HS-5 (cell line): Measurements from ENCODE around the gene UBC.
A peak's percentile ranks its signal among the peaks of the same experiment; 100 is the strongest.
"Not testable (repeated sequence)": the region's sequence is repeated elsewhere in the genome, so short reads cannot be mapped to it uniquely, and the experiment has no call there.

Source experiments
- DNase-seq: peaks from one replicate; pipeline ENCODE4 v3.0.0-alpha.2; 2012; ENCODE audit warnings: low read depth

UBC gene

DNA sequence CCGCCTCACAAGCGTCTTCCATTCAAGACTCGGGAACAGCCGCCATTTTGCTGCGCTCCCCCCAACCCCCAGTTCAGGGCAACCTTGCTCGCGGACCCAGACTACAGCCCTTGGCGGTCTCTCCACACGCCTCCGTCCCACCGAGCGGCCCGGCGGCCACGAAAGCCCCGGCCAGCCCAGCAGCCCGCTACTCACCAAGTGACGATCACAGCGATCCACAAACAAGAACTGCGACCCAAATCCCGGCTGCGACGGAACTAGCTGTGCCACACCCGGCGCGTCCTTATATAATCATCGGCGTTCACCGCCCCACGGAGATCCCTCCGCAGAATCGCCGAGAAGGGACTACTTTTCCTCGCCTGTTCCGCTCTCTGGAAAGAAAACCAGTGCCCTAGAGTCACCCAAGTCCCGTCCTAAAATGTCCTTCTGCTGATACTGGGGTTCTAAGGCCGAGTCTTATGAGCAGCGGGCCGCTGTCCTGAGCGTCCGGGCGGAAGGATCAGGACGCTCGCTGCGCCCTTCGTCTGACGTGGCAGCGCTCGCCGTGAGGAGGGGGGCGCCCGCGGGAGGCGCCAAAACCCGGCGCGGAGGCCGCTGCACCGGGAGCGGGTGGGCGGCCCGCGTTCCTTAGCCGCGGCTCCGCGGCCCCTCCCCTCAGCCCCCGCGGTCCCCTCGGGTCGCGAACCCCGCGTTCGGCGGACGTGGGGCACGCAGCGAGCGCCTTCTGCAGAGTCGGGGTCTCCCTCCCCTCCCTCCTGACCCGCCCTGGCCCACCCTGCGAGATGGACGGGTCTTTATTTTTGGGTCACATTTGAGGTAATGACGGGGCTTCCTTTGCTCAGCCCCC, at the start of gene UBC:
UBC (minus strand) TSS at position 259 of the 847 bp plus-strand sequence. CDS start 879 bp downstream, outside the sequence.
- peak; percentile 95 for DNase-seq

- no peak for DNase-seq
Measured at GRCh38 chr12:124963211-124963610, 48.8 kb upstream of the UBC start.

DNA sequence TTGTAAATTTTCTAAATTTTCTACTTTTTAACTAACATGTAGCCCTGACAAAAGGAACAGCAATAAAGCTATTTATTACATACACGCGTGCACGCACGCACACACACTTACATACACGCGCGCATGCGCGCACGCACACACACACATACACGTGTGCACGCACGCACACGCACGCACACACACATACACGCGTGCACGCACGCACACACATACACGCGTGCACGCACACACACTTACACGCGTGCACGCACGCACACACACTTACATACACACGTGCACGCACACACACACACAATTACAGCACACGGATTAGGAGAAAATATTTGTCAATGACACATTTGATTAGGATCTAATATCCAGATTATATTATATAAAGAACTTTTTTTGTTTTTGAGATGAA, 46.6 kb upstream of the UBC start:
- DNase-seq = no peak

DNA sequence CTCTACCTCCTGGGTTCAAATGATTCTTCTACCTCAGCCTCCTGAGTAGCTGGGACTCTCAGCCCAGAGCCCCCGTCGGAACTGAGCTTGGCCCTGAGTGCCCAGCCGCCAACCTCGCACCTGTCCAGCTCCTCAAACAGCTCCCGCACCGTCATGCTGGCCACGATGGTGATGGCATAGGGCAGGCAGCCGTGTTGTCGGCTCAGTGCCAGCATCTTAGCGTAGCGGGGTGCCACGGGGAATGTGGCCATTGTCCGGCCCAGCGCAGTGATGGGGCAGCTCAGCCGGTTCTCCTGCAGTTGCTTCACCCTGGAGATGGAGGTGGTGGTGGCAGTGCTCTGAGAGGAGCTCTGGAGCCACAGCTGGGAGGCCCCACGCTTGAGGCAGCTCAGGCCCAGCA, 42.1 kb upstream of the UBC start:
- DNase-seq = no peak

DNA sequence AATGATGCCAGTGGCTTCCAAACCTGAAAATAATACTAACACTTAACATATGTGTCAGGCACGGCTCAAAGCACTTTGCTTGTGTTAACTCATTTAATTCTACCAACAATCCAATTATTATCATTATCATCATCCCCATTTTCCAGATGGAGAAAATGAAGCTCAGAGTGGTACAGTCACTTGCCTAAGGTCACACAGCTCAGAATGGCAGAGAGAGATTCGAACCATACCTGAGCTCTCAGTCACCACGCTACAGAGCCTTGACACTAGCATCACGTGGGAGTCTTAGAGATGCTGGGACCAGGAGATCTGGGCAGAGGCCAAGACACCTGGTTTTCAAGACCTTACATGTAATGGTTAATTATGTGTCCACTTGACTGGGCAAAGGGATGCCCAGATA, 40.3 kb upstream of the UBC start:
- DNase-seq = no peak

DNA sequence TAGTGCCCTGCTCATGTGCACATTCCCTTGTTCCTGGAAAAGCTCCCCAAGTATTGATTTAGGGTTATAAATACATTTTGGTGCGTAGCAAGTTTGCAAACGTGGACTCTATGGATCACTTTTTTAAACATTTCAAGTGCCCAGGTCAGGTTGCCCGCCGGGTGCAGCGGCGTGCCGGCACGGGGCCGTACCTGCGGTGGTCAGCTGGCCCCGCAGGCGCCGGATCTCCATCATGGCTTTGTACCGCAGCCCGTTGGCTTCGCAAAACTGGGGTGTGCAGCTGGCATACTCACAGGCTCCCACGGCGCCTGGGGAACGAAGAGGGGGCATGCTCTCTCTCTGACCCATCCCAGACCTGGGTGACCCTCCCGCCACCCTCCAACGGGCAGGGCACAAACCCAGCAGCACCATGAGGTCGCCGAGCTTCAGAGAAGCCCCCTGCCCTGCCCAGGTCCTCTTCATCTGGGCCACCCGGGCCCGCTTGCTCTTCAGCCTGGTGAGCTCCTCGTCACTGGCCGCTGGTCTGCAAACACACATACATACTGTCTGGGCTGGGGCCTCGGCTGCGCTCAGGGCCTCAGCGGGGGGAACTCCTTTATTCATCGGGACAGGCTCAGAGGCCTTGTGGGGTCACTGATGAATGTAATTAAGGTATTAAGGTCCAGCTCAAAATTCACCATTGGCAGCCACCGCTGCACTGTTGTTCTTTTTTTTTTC, 39.4 kb upstream of the UBC start:
- no peak for DNase-seq

- no peak for DNase-seq
Measured at GRCh38 chr12:124952801-124953200, 38.4 kb upstream of the UBC start.

GRCh38 chr12:124952295-124952694, 37.8 kb upstream of the UBC start:
- no peak for DNase-seq

- no peak for DNase-seq
Measured at GRCh38 chr12:124949779-124950728, 35.6 kb upstream of the UBC start.

DNA sequence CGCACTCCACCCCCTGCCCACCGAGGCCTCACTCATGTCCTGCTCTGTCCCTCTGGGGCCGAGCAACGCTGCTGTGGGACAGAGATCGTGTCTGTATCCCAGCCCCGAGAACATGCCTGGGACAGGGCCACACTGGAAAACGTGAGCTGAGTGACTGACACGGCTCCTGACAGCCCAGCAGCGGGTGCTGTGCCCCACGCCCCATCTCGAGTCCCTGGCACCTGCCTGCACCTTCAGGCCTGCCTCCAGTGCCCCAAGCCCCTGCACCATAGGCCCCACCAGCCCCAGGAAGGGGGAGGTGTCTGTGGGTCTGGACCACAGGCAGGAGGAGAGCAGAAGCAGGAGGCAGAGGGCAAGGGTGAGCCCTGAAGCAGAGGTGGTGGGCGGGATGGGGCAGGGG, 34.6 kb upstream of the UBC start:
- no peak for DNase-seq

DNA sequence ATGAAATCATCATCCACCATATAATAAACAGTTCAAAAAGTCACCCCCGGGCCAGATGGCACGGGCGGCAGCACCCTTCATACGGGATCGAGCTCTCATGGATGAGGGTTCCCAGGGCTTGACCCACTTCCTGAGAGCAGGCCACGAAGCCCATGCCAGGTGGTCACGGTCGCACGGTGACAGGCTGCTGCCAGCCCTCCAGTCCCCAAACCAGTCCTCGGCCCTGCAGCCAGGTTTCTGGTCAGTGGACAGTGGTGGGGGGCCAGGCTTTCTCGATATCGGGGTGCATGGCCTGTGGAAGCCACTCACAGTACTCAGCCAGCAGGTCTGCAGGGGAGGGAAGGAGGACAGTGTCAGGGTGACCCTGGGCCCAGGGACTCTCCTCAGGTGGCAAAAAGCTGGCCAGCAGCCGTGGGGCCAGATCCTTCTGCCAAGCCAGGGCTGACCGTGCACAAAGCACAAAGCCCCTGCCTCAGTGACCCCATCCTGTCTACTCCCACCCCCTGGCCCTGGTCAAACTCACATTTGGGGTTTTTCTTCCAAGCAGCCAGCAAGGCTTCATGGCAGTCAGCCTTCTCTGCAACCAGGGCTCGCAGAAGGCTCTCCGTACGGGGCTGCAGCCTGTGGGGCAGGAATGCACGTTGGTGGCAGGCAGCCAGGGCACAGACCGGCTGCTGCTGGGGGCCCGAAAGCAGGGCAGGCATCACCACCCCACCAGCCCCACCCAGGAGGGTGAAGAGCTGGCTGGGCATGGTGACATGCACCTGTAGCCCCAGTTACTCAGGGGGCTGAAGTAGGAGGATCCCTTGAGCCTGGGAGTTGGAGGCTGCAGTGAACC, 33.3 kb upstream of the UBC start:
- no peak for DNase-seq

- DNase-seq = no peak
Measured at GRCh38 chr12:124947013-124947412, 32.6 kb upstream of the UBC start.

DNA sequence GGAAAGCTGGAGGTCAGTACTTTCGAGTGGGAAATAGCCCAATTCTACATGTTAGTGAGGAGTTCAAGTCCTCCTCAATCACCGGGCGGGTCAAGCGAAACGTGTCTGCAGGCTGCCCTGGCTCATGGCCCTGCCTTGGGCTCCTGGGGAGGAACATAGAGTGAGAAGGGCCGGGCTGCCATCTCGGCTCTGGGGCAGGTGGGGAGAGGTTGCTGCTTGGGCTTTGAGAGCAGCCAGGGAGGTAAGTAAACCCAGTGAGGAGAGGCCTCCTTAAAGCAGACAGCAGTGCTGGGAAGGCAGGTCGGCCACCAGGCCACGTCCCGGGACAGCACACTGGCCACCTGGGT, 32.0 kb upstream of the UBC start:
- DNase-seq = no peak

DNA sequence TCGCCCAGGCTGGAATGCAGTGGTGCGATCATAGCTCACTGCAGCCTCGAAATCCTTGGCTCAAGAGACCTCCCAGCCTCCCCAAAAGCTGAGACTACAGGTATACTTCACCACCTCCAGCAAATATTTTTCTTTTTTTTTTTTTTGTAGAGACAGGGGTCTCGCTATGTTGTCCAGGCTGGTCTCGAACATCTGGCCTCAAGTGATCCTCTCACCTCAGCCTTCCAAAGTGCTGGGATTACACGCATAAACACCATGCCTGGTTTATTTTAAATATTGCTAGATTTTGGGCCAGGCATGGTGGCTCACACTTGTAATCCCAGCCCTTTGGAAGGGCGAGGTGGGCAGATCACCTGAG, 26.7 kb upstream of the UBC start:
- no peak for DNase-seq

- peak; percentile 76 for DNase-seq
Measured at GRCh38 chr12:124940393-124941169, 26.1 kb upstream of the UBC start.

DNA sequence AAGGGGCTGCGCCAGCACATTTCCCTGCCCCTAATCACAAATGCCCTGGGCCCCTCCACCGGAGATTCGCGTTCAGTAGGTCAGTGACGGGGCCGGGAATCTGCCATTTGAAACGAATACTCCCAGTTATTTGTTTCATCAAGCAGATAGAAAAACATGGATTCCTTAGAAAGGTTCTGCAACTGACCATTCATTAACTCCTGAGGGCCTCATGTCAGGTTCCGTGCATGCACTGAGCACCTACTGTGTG, 25.6 kb upstream of the UBC start:
- no peak for DNase-seq

- DNase-seq = peak; percentile 92
Measured at GRCh38 chr12:124939421-124940142, 25.1 kb upstream of the UBC start.

DNA sequence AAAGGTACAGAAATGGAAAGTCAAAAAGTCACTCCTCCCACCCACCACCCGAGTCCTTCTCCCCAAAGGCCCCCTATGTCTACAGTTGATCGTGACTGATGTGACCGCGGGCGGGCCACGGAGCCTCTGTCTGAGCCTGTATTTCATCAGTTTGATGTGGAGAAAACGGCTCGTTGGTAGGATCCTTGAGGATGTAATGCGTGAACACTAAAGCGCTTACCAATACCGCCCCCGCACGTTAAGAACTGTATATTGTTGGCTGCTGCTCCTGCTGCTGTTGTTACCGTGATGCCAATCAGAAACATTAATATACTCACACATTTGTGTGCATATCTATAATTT, 24.6 kb upstream of the UBC start:
- DNase-seq = no peak

GRCh38 chr12:124938587-124938986, 24.1 kb upstream of the UBC start:
- peak; percentile 49 for DNase-seq

- DNase-seq = no peak
Measured at GRCh38 chr12:124938108-124938507, 23.7 kb upstream of the UBC start.

DNA sequence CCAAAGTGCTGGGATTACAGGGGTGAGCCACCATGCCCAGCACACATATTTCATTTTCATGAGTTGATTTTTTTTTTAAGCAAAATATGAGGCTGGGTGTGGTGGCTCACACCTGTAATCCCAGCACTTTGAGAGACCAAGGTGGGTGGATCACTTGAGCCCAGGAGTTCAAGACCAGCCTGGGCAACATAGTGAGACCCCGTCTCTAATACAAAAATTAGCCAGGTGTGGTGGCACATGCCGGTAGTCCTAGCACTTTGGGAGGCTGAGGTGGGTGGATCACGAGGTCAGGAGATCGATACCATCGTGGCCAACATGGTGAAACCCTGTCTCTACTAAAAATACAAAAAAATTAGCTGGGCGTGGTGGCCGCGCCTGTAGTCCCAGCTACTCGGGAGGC, 17.1 kb upstream of the UBC start:
- not testable (repeated sequence) for DNase-seq
